GM19328 (cell line): ENCODE measurements around the gene MAGEE1.
A peak's percentile ranks its signal among the peaks of the same experiment; 100 is the strongest.

Experiments
- ATAC-seq: cut with Tn5 transposase; IDR thresholded peaks from one replicate; pipeline ENCODE4 v1.9.1; 2021; ENCODE audit warnings: mild to moderate bottlenecking, moderate library complexity; ENCODE audit not compliant: unreplicated experiment

Gene MAGEE1, protein sequence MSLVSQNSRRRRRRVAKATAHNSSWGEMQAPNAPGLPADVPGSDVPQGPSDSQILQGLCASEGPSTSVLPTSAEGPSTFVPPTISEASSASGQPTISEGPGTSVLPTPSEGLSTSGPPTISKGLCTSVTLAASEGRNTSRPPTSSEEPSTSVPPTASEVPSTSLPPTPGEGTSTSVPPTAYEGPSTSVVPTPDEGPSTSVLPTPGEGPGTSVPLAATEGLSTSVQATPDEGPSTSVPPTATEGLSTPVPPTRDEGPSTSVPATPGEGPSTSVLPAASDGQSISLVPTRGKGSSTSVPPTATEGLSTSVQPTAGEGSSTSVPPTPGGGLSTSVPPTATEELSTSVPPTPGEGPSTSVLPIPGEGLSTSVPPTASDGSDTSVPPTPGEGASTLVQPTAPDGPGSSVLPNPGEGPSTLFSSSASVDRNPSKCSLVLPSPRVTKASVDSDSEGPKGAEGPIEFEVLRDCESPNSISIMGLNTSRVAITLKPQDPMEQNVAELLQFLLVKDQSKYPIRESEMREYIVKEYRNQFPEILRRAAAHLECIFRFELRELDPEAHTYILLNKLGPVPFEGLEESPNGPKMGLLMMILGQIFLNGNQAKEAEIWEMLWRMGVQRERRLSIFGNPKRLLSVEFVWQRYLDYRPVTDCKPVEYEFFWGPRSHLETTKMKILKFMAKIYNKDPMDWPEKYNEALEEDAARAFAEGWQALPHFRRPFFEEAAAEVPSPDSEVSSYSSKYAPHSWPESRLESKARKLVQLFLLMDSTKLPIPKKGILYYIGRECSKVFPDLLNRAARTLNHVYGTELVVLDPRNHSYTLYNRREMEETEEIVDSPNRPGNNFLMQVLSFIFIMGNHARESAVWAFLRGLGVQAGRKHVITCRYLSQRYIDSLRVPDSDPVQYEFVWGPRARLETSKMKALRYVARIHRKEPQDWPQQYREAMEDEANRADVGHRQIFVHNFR

DNA sequence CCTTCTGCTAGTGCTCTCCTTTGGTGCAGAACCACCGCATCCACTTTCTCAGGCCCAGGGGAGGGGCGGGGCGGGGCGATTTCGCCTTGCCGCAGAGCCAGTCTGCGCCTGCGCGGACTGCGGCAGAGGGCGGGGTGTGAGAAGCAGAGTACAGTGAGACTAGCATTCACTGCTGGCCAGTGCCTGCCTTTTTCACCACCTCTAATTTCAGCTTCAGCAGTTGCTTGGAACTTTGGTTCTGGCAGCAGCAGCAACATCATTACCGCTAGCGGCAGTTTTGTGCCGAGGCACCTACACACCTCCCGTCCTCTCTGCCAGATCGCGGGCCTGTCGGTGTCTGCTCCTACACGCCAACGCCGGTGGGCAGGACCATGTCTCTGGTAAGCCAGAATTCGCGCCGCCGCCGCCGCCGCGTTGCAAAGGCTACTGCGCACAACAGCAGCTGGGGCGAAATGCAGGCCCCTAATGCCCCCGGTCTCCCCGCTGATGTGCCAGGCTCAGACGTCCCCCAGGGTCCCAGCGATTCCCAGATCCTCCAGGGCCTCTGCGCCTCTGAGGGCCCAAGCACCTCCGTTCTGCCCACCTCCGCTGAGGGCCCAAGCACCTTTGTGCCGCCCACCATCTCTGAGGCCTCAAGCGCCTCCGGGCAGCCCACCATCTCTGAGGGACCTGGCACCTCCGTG, at the start of gene MAGEE1:
Gene MAGEE1 (plus strand): TSS at position 151 of the 683 bp plus-strand sequence. CDS start 221 bp downstream, at position 372.
- ATAC-seq, result peak; percentile 88

DNA sequence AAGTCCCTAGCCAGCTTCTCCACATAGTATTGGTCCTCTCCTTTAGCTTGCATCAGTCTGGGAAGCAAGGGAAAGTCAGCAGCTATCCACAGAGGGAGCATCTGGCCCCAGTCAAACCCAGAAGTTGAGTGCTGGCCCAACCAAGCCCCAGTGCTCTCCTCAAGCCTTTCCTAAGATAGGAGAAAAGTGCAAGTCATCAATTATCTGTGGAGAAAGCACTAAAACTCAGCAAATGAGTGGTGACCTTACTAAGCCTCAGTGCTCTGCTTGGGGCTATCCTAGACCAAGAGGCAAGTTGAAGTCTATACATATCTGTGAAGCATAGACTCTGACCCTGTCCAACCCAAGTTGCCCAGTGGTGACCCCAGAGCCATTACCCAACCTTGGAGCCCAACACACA, 28.5 kb upstream of the MAGEE1 start:
- no peak for ATAC-seq

DNA sequence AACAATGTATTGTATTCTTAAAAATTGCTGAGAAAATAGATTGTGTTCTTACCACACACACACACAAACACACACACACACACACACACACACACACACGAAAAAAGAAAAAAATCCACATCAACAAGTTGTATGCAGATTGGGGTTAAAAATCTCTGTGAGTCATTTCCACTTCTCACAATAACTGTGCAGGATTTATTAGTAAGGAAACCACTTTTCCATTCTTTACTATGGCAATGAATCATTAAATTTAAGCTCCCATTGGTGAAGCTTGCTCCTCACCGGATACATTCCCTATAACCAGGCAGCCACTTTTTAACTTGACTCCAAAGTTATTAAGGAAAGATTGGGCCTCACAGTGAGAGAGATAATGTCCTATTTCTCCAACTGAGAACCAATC, 19.7 kb upstream of the MAGEE1 start:
- no peak for ATAC-seq

DNA sequence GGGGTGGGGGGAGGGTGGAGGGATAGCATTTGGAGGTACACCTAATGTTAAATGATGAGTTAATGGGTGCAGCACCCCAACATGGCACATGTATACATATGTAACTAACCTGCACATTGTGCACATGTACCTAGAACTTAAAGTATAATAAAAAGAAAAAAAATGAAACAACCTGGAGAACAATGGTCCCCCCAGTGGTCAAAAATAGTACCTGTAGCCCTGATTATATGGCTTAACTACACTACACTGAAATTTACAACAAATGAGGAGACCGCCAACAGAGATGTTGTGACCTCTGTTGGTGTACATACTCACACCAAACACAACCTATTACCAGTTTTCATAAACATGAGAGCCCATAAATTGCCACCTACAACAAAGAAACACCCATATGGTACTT, 7.3 kb upstream of the MAGEE1 start:
- ATAC-seq, result no peak

DNA sequence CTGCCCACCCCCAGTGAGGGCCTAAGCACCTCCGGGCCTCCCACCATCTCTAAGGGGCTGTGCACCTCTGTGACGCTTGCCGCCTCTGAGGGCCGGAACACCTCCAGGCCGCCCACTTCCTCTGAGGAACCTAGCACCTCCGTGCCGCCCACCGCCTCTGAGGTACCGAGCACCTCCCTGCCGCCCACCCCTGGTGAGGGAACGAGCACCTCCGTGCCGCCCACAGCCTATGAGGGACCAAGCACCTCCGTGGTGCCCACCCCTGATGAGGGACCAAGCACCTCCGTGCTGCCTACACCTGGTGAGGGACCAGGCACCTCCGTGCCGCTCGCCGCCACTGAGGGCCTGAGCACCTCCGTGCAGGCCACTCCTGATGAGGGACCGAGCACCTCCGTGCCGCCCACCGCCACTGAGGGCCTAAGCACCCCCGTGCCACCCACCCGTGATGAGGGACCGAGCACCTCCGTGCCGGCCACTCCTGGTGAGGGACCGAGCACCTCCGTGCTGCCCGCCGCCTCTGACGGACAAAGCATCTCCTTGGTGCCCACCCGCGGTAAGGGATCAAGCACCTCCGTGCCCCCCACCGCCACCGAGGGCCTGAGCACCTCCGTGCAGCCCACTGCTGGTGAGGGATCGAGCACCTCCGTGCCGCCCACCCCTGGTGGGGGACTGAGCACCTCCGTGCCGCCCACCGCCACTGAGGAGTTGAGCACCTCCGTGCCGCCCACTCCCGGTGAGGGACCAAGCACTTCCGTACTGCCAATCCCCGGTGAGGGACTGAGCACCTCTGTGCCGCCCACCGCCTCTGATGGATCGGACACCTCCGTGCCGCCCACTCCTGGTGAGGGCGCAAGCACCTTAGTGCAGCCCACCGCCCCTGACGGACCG, 977 bp downstream of the MAGEE1 start:
- ATAC-seq, result peak; percentile 35

DNA sequence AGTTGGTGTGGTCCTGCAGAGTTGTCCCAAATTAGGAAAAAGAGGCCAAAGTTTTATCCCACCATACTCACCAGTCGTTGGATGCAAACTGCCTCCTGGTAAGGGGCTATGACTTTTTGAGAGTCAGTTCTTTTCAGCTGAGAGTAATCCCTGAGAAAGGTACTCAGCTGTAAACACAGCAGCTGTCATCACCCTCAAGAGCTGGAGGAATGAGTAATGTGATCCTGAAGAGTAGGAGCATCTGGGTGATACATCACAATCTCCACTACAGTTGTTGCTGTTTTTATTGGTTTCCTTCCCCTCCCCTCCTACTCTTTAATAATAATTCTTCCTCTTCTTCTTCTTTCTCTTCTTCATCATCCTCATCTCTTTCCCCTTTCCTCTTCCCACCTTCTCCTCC, 5.7 kb downstream of the MAGEE1 start:
- no peak for ATAC-seq

DNA sequence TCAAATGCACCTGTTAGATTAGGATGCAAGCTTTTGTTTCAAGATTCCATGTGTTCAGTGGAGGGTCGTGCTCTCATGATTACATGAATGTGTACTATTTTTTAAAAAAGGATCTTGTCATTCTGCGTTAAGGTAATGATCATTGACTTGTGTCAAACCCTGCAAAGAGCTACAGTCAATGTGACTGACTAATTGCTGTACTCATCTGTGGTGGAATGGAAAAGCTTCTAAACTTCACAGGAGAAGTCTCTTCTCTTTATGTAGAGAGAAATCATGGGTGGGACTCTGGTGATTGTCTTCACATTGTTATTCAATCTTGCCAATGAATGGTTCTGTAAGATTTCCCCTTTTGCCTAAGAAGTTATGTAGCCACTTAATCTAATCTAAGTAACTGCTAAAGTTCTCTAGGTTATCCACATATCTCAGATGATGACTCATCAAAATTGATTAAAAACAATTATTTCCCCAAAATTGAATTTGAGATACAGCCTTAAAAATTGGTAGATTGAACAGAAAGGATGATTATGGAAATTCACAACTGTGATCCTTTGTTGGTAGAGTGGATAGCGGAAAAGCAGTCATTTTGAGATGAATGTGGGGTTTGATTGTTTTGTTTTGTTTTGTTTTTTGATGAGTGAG, 6.7 kb downstream of the MAGEE1 start:
- ATAC-seq, result no peak

DNA sequence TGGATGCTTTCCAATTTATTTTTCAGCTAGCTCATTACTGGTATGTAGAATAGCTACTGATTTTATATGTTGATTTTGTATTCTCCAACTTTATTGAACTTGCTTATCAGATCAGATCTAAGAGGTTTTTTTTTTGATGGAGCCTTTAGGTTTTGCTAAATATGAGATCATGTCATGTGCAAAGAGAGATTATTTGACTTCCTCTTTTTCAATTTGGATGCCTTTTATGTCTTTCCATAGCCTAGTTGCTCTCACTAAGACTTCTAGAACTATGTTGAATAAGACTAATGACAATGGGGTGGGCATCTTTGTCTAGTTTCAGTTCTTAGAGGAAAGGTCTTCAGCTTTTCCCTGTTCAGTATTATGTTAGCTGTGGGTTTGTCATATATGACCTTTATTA, 11.7 kb downstream of the MAGEE1 start:
- ATAC-seq, result no peak

DNA sequence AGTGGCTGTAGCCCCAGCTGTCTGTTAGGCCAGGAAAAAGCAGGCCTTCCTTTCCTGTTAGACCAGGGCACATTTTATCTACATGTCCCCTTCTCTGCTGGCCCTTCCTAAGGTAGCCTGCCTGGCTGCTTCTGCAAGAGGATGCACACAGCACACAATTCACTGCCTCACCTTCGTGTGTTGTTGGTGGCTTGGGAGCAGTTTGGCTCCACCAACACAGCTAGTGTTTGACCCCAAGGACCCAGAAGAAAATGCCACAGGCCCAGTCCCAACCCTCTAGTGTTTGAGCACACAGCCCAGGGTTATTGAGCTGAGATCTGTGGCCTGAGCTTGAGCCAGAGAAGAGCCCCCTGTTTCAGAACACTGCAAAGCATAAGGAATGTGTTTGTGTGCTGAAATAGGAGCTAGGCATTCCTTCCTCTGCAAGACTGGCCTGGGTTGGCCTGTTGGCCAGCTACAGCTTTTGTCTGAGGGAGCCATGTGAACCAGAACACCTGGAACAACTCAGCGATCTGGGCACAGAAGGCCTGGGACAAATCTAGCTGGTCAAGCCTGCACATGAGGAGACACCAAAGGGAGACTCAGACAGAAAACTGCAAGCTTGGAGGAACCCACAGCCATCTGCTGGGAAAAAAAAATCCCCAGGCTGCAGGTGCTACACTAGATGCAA, 26.4 kb downstream of the MAGEE1 start:
- no peak for ATAC-seq

DNA sequence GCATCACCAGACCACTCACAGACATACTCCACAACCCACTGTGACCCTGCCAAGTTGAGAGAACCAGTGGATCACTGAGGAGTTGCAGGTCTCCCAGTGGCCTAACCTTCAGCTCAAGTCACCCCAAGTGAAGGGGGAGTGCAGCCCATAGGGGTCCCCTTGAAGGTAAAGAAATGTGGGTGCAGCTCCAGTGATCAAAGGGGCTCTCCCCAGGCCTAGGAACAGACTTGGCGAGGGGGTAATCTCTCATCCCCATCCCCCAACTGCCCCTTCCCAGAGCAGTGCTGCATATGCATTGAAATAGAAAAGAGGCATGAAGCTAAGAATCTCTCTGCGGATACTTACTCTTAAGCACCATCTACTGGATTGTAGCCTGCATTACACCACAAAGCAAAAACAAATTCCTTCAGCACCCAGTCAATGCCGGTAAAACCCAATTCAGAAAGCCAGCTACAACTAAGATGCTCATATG, 27.0 kb downstream of the MAGEE1 start:
- no peak for ATAC-seq

DNA sequence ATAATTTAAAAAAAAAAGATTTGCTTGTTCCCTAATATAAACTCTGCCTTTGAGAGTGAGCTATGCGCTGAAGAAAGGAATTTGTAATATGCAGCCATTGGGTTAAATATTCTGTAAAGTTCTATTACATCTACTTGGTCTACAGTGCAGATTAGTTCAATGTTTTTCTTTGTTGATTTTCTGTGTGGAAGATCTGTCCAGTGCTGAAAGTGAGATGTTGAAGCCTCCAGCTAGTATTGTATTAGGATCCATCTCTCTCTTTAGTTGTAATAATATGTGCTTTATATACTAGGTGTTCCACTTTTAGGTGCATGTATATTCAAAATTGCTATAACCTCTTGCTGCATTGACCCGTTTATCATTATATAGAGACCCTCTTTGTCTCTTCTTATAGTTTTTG, 49.8 kb downstream of the MAGEE1 start:
- ATAC-seq, result no peak
